AG08395 (cell line): ENCODE measurements around the gene THAP11.
A peak's percentile ranks its signal among the peaks of the same experiment; 100 is the strongest.

Experiments used
- DNase-seq: peaks from one replicate; pipeline ENCODE4 v3.0.0; 2012; ENCODE audit warnings: mixed read lengths, low spot score

Gene THAP11

DNA sequence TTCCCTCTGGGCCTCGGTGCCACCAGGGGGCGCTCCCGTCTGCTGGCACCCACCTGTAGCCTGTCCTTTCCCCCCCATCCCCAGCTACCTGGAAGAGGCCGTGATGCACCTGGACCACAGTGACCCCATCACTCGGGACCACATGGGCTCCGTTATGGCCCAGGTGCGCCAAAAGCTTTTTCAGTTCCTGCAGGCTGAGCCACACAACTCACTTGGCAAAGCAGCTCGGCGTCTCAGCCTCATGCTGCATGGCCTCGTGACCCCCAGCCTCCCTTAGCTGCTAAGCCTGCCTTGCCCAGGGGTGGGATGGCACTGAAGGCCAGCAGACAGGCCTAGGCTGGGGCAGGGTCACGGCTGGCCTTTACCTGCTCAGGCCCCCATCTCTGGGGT, 41.7 kb downstream of the THAP11 start:
- DNase-seq: peak; percentile 70

DNA sequence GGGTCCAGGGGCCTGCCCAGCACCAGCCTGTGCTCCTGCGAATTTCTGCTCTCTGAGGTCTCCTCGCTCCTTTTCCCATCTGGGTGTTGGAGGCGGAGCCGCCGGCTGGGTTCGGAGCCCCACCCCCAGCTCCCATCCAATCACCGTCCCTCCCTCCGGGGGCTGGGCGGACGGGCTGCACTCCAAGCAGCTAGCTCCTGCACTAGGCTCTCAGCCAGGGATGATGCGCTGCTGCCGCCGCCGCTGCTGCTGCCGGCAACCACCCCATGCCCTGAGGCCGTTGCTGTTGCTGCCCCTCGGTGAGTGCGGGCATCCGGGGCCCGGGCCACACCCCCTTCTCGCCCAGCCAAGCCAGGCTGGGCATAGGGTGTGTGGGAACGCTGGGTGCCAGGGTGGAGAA, 42.6 kb downstream of the THAP11 start, which contains the start of gene NRN1L:
NRN1L (plus strand) TSS at position 202 of the 400 bp plus-strand sequence; CDS start at position 221, 19 bp downstream.
- DNase-seq: peak; percentile 99

DNA sequence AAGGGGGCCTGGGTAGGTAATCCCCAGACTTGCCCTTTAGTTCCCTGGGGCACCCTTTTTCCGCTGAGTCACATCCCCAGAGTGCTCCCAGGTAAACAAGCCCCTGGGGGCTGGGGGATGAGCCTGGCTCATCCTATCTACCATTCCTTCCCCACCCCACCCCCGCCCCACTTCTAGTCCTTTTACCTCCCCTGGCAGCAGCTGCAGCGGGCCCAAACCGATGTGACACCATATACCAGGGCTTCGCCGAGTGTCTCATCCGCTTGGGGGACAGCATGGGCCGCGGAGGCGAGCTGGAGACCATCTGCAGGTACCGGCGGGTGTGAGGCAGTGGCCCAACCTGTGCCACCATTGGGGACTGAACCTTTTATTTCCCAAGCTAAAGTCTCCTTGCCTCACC, 43.4 kb downstream of the THAP11 start:
- DNase-seq: no peak

DNA sequence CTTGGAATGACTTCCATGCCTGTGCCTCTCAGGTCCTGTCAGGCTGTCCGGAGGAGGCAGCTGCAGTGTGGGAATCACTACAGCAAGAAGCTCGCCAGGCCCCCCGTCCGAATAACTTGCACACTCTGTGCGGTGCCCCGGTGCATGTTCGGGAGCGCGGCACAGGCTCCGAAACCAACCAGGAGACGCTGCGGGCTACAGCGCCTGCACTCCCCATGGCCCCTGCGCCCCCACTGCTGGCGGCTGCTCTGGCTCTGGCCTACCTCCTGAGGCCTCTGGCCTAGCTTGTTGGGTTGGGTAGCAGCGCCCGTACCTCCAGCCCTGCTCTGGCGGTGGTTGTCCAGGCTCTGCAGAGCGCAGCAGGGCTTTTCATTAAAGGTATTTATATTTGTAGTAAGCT, 43.9 kb downstream of the THAP11 start:
- DNase-seq: no peak

DNA sequence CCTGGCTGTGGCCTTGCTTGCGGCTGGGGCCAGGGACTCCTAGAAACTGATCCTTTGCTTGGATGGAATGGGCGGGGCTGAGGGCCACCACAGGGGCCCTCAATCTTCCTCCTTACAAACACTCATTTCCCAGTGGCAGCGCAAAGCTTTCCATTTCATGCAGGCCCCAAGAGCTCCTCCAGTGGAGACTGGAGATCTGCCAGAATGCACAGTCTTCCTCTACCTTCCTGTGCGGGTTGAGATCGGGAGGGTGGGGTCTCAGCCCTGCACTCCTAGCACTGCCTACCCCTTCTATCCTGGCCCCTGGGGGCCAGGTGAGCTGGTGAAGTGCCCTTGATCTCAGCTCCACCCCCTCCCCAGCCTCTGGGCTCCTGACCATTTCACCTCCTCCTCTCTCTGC, 44.3 kb downstream of the THAP11 start:
- no peak for DNase-seq

DNA sequence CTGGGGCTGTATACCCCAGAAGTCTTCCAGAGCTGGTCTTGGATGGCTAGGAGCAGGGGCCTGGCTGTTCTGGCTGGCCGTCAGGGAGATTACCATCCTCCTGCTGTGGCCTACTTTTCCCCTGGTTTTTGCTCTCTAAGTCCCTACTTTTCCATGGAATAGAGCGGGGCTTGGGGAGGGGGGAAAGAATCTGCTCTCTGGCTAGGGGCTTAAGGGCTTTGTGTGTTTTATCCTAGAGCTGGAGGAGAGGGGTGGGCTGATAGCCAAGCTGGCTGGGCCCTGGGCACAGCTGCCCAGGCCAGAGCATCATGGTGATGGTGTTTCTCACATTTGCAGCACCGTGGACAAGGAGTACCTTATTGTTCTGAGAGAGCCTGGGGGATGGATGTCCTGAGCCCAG, 46.2 kb downstream of the THAP11 start:
- DNase-seq: no peak

DNA sequence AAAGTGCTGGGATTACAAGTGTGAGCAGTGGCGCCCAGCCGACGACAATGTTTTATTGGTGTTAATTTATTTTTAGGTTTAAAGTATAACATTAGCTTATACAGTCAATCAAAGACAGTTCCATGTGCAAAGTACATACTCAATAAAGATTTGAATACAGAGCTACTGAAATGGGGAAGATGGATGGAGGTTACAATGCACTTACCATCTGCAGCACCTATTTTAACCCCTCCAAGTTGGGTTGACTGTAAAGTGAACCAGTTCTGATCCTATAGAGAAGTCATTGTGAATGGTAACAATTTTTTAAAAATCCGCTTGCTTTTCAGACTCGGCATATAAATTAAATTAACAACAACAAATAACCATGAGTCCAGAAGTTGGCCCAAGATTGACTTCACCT, 50.3 kb downstream of the THAP11 start:
- no peak for DNase-seq

DNA sequence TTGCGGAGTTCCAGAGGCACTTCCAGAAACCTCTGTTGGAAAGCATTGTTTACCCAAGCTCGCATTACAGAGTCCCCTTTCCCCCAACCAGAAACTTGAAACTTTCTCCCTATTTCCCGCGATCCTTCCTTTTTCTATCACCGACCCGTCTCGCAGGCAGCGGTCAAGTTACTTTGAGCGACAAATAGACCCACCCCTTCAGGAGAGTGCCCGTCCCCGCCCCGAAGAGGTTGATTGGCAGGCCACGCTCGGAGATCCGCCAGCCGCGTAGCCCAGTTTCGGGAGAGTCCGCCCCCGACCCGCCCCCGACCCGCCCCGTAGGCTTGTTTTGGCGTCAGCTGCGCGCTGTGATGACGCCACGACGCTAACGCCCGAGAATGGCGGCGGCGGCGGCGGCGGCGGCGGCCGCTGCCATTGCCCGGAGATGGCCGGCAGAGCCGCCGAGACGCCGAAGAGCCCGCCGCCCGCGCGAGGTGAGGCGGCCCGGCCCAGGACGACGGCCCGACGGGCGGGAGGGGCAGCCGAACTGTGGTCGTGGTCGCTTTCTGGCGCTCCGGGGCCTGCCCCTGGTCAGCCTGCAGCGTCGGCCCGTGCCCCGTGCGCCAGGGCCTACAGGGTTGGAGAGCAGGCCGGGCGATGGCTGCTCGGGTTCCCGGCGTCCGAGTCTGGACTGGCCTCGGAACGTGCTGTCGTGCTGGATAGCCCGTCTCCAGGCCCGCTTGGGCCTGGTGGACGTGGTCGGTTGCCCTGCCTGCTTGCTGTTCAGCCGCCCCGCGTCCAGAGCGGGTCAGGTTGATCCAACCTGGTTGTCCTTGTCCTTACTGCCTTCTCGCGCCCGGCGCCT, 51.0 kb downstream of the THAP11 start, which contains the start of gene PSKH1:
PSKH1 (plus strand) TSS at position 356 of the 844 bp plus-strand sequence. CDS start 15,496 bp downstream, outside the sequence.
- DNase-seq: peak; percentile 100
